Adrenal gland (tissue), 5 donors: ENCODE data around the gene CLUH.

ENCODE experiments used
- POLR2A ChIP-seq, 2 donors: fragments of 450-650 bp; IDR thresholded peaks; one replicate each; pipeline ENCODE4 v1.6.1; 2017; ENCODE audit warnings: antibody characterized with exemption in 2 of 2, mild to moderate bottlenecking in 2 of 2, moderate library complexity in 1 of 2
- TF ChIP-seq, protein P1 (sequence below), 6 experiments: fragments of 450-650 bp in 4 of 6; fragments of 200-600 bp in 2 of 6; sonication (generic) in 1 of 6; IDR thresholded peaks; 1 replicate in 5 of 6; 2 replicates in 1 of 6; pipeline versions ENCODE4 v1.5.1 to v1.8.0; 2016 to 2021; ENCODE audit warnings: antibody characterized with exemption in 6 of 6, mild to moderate bottlenecking in 2 of 6, moderate library complexity in 1 of 6
- donor health status: DM: no; HTN: no; CAD: no.

- TF ChIP-seq, protein P1, sequence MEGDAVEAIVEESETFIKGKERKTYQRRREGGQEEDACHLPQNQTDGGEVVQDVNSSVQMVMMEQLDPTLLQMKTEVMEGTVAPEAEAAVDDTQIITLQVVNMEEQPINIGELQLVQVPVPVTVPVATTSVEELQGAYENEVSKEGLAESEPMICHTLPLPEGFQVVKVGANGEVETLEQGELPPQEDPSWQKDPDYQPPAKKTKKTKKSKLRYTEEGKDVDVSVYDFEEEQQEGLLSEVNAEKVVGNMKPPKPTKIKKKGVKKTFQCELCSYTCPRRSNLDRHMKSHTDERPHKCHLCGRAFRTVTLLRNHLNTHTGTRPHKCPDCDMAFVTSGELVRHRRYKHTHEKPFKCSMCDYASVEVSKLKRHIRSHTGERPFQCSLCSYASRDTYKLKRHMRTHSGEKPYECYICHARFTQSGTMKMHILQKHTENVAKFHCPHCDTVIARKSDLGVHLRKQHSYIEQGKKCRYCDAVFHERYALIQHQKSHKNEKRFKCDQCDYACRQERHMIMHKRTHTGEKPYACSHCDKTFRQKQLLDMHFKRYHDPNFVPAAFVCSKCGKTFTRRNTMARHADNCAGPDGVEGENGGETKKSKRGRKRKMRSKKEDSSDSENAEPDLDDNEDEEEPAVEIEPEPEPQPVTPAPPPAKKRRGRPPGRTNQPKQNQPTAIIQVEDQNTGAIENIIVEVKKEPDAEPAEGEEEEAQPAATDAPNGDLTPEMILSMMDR (IDR thresholded peaks at IDR 0.05) = no peak
- TF ChIP-seq POLR2A (IDR thresholded peaks at IDR 0.05) = peak; percentile 94 to 98
Observed at GRCh38 chr17:2711608-2712299, at the start of gene CLUH.
